ENCODE results near the gene LYST.

The LYST gene

GRCh38 chr1:235613602-235614001 is 253.1 kb downstream of the LYST start:
- no peak for TF ChIP-seq CTCF (IDR thresholded peaks at IDR 0.05; ENCODE audit: control extremely low read depth, extremely low read depth, low read depth, missing control alignments)
- ChIA-PET POLR2A (no interaction called here), CTCF (interaction anchor here (3.4 kb wide), 1 partner anchor 13 kb away, joined by 20 read pairs; no protein-coding TSS in a partner anchor)
- no peak for DNase-seq (ENCODE audit: extremely low spot score)

- TF ChIP-seq CTCF (IDR thresholded peaks at IDR 0.05; ENCODE audit: control extremely low read depth, extremely low read depth, low read depth, missing control alignments): no peak
- CTCF ChIA-PET: interaction anchor here (3.4 kb wide), 1 partner anchor 12 kb away, joined by 20 read pairs; no protein-coding TSS in a partner anchor
- DNase-seq (ENCODE audit: extremely low spot score): no peak
- POLR2A ChIA-PET: no interaction called here
Measured at GRCh38 chr1:235612761-235613160, 253.9 kb downstream of the LYST start.

All from GM10248 (cell line).